Fibroblast of peridontal ligament (primary cell): ENCODE results near the gene ESM1.
"Not testable (repeated sequence)": the region's sequence is repeated elsewhere in the genome, so short reads cannot be mapped to it uniquely, and the experiment has no call there.

Experiments used
- DNase-seq: peaks from one replicate; pipeline ENCODE4 v3.0.0-alpha.2; 2010; ENCODE audit errors: extremely low read depth

The ESM1 gene

GRCh38 chr5:54985301-54986268 lies at the start of gene ESM1:
ESM1 (minus strand) TSS chr5:54985593; CDS start chr5:54985517, 76 bp downstream.
- DNase-seq: peak; percentile 88

DNA sequence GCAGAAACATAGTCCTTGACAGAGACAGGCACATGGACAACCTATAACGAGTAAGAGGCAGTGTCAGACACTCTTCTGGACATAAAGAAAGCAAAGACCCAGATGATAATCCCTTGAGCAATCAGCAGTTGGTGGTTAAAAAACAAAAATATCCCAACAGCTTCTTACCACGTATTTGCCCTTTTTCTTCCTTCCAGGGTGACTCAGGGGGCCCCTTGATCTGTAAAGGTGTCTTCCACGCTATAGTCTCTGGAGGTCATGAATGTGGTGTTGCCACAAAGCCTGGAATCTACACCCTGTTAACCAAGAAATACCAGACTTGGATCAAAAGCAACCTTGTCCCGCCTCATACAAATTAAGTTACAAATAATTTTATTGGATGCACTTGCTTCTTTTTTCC lies 48.2 kb upstream of the ESM1 start:
- DNase-seq: no peak

DNA sequence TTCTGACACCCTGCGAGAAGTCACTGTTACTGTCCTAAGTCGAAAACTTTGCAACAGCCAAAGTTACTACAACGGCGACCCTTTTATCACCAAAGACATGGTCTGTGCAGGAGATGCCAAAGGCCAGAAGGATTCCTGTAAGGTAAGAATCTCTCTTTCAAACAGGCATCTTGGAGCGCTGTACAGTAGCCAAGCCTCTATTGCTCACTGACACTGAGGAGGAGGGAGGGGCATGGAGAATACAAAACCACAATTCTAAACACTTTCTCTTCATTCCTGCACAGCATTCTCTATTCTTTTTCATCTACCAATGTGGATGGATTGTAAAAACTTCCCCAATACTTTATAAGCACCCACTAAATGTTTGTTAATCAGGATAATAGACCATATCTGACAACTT lies 46.1 kb upstream of the ESM1 start:
- DNase-seq: peak; percentile 52

- DNase-seq: peak; percentile 53
These were observed 45.4 kb upstream of the ESM1 start for GRCh38 chr5:55030676-55031369.

- peak; percentile 57 for DNase-seq
These were observed 44.8 kb upstream of the ESM1 start for GRCh38 chr5:55030220-55030619.

GRCh38 chr5:55027595-55027994 lies 42.2 kb upstream of the ESM1 start:
- DNase-seq: no peak

DNA sequence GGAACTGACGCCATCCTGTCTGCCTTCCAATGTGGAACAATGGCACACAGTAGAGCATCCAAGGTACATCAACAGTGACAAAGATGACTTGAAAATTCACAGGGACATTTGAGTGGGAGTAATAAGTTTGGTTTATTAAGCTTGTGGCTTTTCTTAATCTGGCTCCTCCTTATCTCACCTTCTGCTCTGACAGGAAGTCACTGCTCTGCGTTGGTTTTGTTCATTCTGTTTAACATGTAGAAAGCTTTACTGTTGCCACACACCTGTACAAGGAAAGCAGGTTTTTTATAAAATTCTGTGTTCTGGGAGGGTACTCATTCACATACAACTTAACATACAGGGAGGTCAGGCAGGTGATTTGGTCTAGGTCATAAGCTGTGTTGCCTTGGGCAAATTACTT lies 37.1 kb upstream of the ESM1 start:
- DNase-seq: no peak

DNA sequence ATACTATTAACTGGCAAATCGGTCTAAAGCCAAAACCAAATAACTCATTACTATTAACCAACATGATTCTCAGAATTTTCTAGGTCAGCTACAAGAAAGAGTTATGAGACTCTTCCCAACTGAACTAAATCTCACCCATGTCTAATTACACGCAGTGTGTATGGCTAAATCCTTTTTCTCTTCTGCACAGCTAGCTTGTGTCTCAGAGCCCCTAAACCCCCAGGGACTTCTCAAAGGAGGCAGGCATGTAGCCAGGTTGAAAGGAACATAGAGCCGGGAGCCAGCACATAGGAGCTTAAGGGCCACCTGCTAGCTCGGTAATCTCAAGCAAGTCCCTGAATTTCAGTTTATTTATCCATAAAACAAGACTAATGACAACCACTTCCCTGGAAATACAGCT lies 36.4 kb upstream of the ESM1 start:
- no peak for DNase-seq

GRCh38 chr5:55021410-55021809 lies 36.0 kb upstream of the ESM1 start:
- no peak for DNase-seq

DNA sequence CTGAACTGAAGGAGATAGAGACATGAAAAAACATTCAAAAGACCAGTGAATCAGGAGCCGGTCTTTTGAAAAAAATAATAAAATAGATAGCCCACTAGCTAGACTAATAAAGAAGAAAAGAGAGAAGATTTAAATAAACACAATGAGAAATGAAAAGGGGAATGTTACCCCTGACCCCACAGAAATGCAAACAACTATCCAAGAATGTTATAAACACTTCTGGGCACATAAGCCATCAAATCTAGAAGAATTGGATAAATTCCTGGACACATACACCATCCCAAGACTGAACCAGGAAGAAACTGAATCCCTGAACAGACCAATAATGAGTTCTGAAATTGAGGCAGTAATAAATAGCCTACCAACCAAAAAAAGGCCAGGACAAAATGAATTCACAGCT lies 24.8 kb upstream of the ESM1 start:
- DNase-seq: peak; percentile 40

- DNase-seq: peak; percentile 82
These were observed 19.3 kb upstream of the ESM1 start for GRCh38 chr5:55004729-55005128.

GRCh38 chr5:55003432-55004065 lies 18.2 kb upstream of the ESM1 start:
- no peak for DNase-seq

- DNase-seq: not testable (repeated sequence)
These were observed 16.8 kb upstream of the ESM1 start for GRCh38 chr5:55002166-55002565.

DNA sequence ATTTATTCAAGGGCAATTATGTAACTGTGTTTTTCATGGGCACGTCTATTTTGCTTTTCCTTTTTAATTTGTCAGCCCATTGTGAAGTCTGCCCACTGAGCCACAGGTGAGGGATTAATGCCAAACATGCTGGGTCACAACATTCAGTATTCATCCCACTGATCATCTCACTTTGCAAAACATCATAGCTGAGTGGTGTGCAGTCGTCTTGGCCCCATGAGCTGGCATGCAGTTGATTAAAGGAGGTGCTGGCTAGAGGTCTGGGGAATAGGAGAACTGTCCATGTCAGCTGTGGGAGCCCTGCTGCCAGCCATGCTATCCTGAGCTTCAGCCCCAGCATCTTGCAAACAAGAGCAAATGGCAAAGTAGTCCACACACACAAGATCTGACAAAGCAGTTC lies 11.7 kb upstream of the ESM1 start:
- DNase-seq: no peak

DNA sequence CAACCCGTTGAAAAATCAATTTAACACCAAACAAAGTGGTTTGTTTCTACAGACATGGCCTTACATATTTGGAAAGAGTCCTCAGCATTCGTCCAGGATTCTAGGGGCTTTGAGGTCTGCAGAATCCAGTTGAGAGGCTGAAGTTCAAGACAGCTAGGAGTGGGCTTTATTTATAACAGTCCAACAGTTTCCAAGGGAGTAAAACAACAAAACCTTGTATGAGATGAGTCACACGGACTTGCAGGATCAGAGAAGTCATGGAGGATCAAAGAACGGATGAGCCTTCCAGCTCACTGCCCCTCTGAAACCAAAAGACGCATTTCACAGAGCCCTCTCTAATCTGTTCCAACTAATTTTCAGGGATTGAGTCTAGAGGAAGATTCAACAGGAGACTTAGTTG lies 11.1 kb upstream of the ESM1 start:
- DNase-seq: no peak

- DNase-seq: no peak
These were observed 9.8 kb upstream of the ESM1 start for GRCh38 chr5:54995168-54995567.

GRCh38 chr5:54994628-54995027 lies 9.2 kb upstream of the ESM1 start:
- no peak for DNase-seq

DNA sequence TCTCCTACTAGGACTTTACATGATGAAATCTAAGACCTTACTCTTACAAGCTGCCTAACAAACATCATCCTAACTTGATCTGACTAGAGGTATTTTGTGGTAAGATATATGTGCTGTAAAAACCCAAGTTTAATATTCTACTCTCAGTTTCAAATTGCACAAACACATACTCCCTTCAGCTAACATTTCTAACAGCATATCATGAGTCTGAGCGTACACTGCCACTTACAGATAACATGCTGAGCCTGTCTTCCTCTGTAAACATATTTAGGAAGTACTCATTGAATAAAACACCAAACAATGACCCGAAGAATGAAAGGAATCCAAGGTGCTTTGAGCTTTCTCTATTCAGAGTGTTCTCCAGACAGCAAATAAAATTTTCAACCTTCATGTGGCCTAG lies 7.9 kb upstream of the ESM1 start:
- DNase-seq: peak; percentile 70

- DNase-seq: no peak
These were observed 6.0 kb upstream of the ESM1 start for GRCh38 chr5:54991416-54991815.

DNA sequence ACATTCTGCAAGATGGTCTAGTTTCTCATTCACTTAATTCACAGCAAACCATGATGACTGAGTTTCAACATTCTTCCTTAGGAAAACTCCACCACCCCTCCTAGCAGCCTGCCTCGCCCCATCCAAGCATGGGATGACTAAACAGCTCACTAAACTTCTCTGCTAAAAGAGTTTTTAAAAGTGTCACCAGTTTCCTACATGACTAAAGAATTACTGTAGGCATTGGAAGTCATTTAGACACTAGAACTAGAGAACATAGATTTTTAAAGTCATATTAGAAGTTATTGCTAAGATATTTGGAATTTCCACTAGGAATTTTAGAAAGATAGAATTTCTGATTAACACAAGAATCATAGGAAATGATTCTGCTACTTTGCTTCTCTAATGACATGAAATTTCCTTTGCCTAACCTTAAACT lies 5.5 kb upstream of the ESM1 start:
- peak; percentile 81 for DNase-seq

DNA sequence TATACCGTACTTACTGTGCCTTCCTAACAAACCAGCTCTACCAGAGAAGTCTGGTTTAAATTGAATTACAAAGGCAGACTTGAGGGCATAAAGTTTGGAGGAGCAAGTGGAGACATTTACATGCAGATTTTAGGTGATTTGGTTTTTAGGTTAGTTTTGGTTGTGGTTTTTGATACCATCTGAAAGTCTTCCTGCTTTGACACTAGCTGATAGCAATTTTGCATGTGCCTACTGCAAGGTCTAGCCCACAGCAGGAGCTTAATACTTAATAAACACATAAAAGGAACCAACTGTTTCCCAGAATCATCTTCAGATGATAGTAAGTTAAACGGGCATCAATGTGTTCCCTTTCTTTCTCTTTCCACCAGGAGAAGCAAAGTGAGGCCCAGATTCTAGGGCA lies 3.4 kb upstream of the ESM1 start:
- DNase-seq: no peak

DNA sequence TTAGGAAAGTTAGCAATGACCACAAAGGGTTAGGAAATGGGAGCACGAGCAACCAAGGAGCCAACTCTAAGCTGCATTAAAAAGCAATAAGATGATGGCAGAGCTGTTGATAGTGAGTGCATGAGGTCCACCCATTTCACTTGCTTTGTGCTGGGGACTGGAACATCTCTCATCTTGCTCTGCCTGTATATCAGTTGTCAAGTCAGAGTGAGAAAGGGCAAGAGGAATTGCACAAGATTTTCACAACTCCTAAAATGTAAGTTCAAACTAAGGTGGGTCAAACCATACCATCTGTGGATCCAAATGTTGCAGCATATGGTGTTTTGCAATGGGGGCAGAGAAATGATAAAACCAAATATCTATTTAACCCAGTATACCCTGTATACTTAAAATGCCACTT lies 2.8 kb upstream of the ESM1 start:
- no peak for DNase-seq

- no peak for DNase-seq
These were observed 869 bp upstream of the ESM1 start for GRCh38 chr5:54986269-54986654.
